GM15510 (cell line): ENCODE data around the gene CELSR3.

Experiments
- POLR2A ChIP-seq: IDR thresholded peaks from 3 replicates; pipeline ENCODE4 v1.6.1; 2011; ENCODE audit warnings: borderline replicate concordance; ENCODE audit not compliant: insufficient read length; ENCODE audit errors: extremely low read depth

The CELSR3 gene, protein sequence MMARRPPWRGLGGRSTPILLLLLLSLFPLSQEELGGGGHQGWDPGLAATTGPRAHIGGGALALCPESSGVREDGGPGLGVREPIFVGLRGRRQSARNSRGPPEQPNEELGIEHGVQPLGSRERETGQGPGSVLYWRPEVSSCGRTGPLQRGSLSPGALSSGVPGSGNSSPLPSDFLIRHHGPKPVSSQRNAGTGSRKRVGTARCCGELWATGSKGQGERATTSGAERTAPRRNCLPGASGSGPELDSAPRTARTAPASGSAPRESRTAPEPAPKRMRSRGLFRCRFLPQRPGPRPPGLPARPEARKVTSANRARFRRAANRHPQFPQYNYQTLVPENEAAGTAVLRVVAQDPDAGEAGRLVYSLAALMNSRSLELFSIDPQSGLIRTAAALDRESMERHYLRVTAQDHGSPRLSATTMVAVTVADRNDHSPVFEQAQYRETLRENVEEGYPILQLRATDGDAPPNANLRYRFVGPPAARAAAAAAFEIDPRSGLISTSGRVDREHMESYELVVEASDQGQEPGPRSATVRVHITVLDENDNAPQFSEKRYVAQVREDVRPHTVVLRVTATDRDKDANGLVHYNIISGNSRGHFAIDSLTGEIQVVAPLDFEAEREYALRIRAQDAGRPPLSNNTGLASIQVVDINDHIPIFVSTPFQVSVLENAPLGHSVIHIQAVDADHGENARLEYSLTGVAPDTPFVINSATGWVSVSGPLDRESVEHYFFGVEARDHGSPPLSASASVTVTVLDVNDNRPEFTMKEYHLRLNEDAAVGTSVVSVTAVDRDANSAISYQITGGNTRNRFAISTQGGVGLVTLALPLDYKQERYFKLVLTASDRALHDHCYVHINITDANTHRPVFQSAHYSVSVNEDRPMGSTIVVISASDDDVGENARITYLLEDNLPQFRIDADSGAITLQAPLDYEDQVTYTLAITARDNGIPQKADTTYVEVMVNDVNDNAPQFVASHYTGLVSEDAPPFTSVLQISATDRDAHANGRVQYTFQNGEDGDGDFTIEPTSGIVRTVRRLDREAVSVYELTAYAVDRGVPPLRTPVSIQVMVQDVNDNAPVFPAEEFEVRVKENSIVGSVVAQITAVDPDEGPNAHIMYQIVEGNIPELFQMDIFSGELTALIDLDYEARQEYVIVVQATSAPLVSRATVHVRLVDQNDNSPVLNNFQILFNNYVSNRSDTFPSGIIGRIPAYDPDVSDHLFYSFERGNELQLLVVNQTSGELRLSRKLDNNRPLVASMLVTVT (N-terminal part only)

GRCh38 chr3:48662753-48663488 is at the start of gene CELSR3:
Gene CELSR3, minus strand, starts transcription at chr3:48662886. Its CDS starts 252 bp downstream, at chr3:48662634.
- TF ChIP-seq POLR2A, result peak; percentile 9

DNA sequence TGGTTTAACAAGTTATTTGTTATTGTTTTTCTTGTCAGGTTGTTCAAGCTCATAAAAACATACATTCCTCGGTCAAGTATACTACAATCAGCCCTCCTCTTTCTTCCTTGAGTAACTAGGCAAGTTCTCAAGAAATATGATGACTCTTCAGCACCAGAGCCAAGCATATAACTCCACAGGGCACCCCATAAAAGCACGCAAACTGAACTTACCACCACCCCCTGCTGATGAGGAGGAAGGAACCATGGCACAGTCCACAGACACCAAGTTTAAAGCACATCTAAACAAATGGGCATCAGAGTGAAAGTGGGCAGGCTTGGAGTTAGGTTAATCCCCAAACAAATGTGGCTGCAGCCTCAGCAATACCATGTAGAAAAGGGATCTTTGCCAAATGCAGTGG is 49.0 kb upstream of the CELSR3 start:
- no peak for TF ChIP-seq POLR2A

- TF ChIP-seq POLR2A, result no peak
Observed at GRCh38 chr3:48709051-48709461, 46.4 kb upstream of the CELSR3 start.

DNA sequence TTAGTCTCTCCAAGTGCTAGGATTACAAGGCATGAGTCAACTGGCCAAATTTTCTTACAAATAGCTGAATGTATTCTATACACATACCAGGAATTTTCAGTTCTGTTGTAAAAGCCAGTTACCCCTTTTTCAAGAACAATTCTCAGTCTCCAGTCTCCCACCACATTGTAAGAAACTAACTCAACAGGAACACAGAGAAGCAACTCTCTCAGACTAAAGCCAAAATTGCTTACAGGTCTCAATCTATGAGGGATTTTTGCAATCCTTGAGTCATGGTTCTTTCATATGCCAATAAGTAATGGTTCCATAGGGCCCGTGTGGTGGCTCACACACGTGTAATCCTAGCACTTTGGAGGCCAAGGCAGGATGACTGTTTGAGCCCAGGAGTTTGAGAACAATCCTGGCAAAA is 45.8 kb upstream of the CELSR3 start:
- no peak for TF ChIP-seq POLR2A

- TF ChIP-seq POLR2A, result no peak
Observed at GRCh38 chr3:48707157-48707556, 44.5 kb upstream of the CELSR3 start.

- no peak for TF ChIP-seq POLR2A
Observed at GRCh38 chr3:48702320-48702920, 39.7 kb upstream of the CELSR3 start.

- no peak for TF ChIP-seq POLR2A
Observed at GRCh38 chr3:48700731-48701405, 38.2 kb upstream of the CELSR3 start.

GRCh38 chr3:48698891-48699290 is 36.2 kb upstream of the CELSR3 start:
- TF ChIP-seq POLR2A, result no peak

- TF ChIP-seq POLR2A, result no peak
Observed at GRCh38 chr3:48697952-48698351, 35.3 kb upstream of the CELSR3 start.

DNA sequence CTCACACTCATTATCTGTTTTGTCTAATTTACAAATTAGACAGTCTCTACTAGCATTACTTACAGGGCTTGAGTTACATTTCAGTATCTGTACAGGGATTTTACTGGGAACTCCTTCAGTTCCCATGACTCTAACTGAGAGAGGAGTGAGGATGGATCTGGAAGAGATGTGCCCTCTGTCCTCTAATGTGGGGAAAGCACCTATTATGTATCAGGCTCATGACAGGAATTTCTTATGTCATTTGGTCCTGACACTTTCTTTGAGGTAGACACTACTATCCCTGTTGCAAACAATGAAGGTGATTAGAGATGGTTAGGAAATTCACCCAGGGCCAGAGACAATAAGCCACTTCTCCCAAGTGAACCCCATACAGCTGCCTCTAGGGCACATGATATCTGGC is 33.9 kb upstream of the CELSR3 start:
- no peak for TF ChIP-seq POLR2A

DNA sequence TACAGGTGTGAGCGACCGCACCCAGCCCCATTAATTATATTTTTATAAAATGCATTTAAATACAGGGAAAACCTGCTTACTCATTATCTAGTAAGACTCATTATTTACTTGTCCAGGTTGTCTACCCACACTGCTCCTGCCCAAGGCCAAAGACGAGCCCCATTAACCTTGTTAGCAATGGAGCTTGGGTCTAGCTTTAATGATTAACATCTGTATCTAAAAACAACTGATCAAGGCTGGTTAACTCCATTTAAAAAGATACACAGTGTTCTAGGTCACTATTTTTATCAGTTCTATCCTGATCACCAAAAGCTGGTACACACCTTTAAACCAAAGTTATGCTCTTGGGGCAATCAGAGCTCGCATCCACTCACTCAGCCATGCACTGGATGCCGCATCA is 33.5 kb upstream of the CELSR3 start:
- TF ChIP-seq POLR2A, result no peak

DNA sequence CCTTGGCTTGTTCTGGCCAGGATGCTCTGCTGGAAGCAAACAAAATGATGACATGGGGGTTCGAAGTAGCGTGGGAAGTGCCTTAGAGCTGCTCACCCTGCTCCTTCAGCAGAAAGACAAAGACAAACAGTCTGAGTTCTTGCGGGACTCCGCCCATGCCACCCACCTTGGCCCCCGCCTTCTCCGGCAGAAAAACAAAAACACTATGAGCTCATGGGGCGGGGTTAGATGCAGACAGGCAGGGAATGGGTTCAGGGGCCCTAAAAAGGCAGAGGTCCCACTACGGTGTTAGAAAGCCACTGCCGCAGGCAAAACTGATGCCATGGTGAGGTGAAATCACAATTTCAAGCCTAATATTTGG is 32.7 kb upstream of the CELSR3 start:
- TF ChIP-seq POLR2A, result no peak
